Stimulated activated CD4-positive, alpha-beta T cell treated with anti-CD3 and anti-CD28 coated beads, Interleukin-12 subunit alpha, Interleukin-12 subunit beta, amount 100 ng/mL, for 4 hours (primary cell): ENCODE data around the gene ACAD11.
"Not testable (repeated sequence)": the region's sequence is repeated elsewhere in the genome, so short reads cannot be mapped to it uniquely, and the experiment has no call there.

Experiments used
- DNase-seq: peaks from one replicate; pipeline ENCODE4 v3.0.0-alpha.2; 2020

ACAD11 gene

DNA sequence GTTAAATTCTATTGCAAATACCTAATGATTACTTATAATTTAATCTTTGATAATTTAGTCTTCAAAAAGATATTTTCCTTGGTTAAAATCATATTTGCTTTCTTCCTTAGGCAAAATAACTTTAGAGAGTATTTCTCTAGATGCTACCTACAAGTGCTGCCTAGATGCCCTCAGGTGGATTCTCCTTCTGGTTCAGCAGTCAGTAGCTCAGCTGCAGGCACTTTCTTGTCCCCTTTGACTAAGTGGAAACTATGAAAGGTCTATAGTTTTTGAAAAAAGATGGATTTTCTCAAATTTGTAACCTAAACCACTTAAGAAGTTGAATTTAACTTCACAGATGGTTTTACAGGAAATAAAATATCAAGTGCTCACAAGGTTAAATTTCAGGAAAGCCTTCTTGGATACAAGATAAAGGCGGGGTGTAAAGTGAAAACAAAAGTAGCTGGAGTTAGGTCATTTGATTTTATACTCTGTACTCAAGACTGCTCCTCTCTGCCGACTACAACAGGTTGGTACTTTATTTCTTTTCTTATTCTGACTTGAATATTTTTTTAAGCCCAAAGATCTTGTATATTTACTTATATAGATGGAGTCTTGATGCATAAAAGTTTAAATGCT is 62.7 kb downstream of the ACAD11 start, which contains the start of gene ACKR4:
Gene ACKR4, plus strand, starts transcription at position 455 of the 618 bp plus-strand sequence. CDS start 3,128 bp downstream, outside the sequence.
- DNase-seq: no peak

DNA sequence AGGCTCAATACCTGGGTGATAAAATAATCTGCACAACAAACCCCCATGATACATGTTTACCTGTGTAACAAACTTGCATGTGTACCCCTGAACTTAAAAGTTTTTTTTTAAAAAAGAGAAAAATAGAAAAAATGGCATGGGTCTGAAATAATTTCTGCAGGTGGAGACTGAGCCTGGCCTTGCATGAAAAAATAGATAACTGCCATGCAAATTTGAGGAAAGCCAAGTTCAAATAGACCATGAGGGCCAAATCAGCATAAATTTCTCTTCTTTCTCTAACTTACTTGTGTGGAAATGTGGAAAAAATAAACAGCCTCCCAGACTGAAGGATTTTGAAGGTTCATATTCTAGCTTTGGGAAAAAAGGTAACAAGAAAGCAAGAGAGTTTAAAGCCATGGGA is 63.3 kb downstream of the ACAD11 start:
- DNase-seq: no peak

DNA sequence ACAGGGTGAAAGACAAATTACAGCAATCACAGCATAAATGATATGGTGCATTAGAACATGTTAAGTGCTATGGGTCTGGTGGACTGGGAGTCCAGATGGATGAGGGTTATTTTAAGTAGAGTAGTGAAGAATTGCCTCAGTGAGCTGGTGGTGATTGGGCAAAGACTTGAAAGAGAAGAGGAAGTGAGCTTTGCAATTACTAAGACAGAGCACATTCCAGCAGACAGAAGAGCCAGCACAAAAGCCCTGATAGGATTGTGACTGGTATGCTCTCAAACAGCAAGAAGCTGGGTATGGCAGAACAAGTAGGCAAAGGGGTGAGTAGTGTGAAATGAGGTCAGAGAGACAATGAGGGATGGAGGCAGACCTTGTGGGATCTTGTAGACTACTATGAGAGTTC is 64.6 kb downstream of the ACAD11 start:
- DNase-seq: no peak

DNA sequence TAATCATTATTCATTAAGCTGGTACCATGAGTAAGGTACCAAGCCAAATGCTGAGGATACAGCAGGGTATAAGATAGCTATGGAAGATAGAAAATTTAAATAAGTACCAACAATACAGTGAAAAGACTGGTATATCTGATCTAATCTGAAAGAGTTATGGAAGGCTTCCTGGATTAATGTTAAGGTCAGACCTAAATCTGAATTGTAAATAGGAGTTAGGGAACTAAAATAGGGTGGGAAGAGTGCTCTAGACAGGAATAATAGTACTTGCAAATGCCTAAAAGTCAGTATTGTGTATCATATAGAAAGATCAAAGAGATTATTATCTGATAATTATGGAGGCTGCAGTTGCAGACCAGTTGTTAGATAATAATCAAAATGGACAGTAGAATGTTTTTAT is 65.1 kb downstream of the ACAD11 start:
- DNase-seq: no peak

DNA sequence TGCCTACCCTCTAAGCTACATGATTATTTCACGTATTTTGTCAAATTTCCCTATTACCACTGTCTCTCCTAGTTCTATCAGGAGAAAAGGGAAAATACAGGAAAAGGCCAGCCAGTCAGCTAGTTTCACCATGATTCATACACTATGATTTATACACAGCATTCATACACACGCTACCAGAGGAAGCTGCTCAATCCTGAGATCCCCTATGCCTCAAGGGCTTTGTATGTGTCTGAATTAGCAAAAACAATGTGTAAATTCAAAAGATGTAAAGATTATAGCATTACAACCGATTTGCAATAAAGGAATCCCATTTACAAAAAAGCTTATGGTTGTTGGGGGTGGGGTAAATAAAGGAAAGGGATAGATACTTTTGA is 65.7 kb downstream of the ACAD11 start:
- no peak for DNase-seq

DNA sequence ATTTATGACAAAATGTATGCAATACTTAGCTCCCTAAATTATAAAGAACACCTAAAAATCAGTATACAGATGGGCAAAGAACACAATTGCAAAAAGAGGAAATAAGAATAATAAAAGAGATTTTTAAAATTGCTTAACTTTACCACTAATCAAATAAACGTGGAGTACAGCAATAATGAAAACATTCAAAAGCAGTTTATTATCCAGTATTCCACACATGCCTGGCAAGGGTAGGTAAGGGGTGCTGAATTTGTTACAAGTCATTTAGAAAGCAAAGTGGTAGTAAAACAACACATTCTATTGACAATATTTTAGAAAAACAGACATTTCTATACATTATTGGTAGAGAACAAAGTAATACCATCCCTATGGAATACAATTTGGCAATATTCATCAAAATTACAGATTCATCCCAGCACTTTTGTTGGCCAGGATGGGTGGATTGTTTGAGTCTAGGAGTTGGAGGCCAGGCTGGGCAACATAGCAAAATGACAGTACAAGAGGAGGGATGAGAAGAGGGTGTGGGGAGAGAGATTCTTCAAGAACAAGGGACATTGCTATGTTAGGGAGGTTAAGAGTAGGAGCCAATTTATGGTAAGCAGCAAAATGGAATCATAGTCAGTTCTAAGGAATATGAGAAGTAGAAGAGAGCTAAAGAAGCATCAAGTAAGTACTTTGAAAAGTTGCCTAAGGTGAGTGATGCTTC is 66.2 kb downstream of the ACAD11 start:
- no peak for DNase-seq

DNA sequence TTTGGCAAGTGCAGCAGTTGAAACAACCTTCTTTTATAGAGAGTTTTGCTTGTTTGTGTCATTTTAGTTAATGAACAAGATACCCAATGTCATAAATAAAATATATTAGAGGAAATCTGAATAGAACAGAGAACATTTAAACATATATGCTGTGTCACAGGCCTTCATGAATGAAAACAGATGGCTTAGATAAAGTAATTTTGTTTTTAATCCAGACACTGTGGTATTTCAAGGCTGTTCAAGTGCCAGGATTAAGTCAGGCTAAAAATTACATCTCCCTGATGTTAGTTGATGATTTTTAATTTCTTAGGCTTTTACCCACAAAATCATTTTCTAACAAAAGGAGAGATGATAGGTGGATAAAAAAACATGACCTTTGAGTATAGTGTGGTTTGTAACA is 67.4 kb downstream of the ACAD11 start:
- no peak for DNase-seq

DNA sequence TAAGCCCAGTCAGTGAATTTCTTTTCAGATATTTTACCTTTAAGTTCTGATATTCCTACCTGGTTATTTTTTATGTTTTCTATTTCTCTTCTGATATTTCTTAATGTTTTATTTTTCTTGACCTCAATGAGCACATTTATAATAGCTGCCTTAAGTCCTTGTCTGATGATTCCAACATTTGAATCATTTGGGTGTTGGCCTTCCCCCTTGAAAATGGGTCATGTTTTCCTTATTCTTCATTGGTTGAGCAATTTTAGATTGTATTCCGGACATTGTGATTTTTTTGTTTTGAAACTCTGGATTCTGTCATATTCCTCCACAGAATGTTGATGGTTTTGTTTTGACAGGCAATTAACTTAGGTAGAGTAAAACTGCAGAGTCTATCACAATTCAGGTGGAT is 72.2 kb downstream of the ACAD11 start:
- no peak for DNase-seq

DNA sequence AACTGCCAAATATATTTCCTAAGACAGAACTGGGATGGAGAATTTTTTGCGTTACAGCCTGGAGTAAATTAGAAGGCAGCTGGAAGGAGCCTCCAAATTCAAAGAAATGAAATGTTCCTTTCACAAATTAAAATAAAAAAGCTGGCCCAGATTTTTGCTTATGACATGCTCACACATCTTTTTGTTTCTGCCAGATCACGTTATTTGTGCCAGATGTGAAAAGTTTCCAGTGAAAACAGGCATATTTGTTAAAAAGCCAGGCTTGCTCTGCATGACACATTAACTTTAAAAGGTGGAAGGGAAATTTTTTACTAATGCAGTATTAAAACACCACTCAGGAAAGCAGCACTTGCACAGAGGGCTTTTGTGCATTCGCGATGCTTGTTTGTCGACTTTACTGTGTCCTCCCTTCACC is 85.8 kb downstream of the ACAD11 start:
- DNase-seq: no peak

DNA sequence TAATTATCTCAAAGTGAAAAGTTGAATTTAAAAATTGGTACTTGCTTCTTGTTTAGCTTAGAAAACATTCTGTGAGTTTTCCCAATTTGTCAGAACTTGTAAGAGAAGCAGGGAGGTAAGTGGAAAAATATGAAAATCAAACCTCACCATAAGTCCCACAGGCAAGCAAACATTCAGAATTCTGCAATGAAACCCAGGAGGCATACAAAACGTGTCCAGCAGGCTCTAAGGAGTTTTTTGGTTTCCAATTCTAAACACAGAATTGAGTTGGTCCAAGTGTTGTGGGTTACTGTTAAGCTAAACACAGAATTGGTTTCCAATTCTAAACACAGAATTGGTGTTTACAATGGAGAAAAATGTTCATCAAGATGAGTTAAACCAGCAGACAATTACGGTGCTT is 89.6 kb downstream of the ACAD11 start:
- no peak for DNase-seq

DNA sequence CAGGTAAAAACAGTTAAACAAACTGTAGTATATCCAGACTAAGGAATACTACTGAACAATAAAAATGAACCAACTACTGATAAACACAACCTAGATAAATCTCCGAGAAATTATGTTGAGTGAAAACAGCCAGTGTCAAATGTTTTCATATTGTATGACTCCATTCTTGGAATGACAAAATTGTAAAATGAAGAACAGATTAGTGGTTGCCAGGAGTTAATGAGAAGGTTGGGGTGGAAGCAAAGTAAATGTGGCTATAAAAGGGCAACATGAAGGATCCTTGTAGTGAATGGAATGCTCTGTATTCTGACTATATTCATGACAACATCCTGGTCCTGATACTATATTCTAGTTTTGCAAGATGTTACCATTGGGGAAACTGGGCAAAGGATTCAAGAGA is 90.0 kb downstream of the ACAD11 start:
- DNase-seq: no peak

DNA sequence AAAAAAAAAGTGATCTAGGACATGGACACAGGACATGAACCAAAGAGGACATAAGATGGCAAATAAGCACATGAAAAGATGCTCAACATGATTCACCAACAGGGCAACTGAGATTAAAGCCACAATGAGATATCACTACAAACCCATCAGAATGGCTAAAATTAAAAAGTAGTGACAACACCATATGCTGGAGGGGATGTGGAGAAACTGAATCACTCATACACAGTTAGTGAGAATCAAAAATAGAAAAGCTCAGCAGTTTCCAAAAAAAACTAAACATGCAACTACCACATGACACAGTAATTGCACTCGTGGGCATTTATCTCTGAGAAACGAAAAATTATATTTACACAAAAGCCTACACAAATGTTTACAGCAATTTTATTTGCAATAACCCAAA is 90.5 kb downstream of the ACAD11 start:
- no peak for DNase-seq

DNA sequence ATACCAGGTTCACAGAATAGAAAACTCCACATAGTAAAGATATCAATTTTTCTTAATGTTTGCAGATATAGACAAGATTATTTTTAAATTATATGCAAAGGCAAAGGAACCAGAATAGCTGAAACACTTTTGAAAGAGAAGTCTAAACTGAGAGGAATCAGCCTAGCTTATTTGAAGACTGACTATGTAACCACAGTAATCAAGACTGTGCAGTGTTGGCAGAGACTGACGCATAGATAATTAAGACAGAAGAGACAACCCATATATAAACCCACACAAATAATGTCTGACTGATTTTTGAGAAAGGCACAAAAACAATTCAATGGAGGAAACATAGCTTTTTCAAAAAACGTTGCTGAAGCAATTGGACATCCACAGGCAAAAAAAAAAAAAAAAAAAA is 91.2 kb downstream of the ACAD11 start:
- DNase-seq: no peak

DNA sequence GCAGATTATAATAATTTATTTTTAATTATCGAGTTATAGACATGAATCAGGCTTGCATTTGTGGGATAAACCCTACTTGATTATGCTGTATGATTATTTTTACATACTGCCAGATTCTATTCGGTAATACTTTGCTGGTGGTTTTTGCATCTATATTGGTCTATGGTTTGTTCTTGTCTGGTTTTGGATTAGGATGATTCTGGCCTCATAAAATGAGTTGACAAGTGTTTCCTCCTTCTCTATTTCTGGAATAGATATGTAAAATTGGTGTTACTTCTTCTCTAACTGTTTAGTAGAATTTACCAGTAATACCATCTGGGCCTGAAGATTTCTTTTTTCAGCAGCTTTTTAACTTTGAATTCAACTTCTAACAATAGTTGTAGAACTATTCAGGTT is 95.5 kb downstream of the ACAD11 start:
- DNase-seq: no peak

DNA sequence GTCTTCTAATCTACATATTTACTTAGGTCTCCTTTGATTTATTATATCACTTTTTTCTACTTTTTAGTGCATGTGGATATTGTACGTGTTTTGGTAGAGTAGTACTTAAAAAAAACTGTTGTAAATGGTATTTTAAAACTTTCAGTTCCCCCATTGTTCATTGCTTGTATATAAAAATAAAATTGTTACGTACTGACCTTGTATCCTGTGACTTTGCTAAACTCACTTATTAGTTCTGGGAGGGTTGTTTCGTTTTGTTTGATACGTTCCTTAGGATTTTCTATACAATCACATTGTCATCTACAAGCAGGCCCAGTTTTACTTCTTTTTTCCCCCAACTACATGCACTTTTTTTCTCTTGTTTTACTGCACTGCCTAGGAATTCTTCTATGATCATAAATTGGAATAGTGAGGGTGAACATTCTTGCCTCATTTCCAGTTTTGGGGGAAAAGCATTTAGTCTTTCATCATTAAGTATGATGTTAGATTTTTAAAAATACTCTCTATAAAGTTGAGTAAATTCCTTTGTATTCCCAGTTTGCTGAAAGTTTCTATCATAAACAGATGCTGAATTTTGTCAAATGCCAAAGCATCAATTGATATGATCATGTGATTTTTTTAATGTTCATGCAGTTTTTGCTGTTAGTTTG is 96.1 kb downstream of the ACAD11 start:
- DNase-seq: no peak

DNA sequence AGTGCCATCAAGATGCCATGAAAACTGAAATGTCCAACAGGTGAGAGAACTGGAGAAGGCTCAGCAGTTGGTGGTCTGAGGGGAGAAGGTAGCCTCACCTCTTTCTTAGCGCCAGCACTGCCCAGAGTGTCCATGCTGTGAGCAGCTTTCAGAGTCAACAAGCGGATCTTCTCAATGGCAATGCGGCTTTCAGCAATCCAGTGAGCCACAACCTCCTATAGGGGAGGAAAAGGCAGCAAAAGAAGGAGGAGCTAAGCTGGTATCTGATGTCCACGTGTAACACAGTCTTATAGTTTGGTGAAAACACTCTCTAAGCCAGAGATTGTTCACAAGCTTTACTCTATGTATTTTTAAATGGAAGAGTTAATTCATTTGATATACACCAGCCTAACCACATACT is 98.6 kb downstream of the ACAD11 start:
- DNase-seq: no peak

DNA sequence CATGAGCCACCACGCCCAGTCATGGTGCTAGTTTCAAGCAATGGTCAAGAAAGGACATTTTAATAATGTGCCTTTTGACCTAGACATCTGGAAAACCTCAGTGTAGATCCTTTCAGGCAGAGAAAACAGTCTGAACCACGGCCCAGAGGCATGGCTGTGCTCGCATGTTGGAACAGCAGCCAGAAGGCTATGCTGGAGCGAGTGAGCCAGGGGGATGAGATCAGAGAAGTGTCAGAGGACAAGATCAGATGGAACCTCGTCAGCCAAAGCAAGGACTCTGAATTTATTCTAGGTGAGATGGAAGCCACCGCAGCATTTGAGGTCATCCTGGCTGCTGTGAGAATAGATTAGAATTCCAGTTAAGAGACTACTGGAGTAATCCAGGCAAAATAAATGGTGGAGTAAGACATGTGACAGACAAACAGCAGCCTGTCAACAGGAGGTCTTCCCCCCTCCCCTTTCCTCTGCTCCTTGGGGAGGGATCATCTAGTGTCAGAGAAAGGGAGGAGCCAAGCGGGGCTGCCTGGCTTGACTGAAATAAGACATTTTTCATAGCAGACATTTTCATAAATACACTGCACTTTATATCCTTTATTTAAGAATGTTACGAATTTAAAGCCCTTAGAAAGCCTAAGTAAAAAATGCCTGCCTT is 103.0 kb downstream of the ACAD11 start:
- no peak for DNase-seq

DNA sequence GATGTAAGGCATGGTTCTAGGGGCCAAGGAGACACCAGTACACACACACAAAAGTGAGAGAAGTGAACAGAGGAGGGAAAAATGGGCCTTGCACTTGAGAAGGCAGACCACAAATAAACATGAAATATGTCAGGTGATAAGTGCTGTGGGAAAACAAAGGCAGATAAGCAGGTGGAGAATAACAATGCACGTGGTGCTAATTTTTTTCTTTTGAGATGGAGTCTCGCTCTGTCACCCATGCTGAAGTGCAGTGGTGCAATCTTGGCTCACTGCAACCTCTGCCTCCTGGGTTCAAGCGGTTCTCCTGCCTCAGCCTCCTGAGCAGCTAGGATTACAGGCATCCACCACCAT is 103.6 kb downstream of the ACAD11 start:
- not testable (repeated sequence) for DNase-seq

DNA sequence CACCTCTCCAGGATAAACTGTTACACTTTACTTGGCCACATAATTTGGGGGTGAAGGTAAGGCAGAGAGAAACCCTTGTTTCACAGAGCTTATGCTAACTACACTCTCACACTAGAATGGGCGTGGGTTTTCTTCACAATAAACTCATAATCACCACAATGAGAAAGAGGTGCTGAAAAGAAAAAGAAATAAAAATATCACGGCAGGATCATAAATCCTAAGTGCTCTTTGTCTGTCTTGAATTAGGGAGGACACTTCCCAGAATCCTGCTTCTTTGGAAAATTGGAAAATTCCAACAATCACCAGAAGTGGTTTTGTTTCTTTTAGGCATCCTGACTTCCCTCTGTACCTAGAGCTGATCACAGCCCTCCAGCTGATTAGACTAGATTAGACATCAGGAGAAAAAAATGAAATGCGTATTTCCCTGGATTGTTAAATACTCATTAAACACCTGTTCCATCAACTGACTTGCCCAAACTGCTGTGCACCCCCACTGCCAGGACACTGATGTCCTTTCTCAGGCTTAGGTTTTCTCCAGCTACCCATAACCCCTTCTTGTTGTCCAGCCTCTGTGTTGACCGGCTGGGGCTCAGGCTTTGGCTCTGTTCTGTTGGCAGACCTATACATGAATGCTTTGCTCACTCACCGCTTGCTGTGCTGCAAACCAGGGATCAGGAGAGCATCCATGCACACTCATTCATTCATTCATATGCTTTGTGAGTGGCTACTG is 104.1 kb downstream of the ACAD11 start:
- no peak for DNase-seq

DNA sequence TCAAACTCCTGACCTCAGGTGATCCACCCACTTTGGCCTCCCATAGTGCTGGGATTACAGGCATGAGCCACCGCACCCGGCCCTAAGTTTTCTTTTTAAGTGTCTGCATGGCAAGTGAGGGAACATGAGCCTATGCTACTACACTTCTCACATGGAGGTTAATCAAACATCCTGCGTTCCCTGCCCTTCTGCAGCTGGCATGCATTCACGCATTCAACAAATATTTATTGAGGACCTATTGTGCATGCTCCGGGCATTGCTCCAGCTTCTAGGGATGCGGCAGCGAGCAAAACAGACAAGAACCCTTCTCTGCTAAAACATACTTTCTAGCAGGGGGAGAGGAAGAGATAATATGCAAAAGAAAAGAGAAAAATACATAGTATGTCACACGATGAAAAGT is 105.2 kb downstream of the ACAD11 start:
- no peak for DNase-seq

DNA sequence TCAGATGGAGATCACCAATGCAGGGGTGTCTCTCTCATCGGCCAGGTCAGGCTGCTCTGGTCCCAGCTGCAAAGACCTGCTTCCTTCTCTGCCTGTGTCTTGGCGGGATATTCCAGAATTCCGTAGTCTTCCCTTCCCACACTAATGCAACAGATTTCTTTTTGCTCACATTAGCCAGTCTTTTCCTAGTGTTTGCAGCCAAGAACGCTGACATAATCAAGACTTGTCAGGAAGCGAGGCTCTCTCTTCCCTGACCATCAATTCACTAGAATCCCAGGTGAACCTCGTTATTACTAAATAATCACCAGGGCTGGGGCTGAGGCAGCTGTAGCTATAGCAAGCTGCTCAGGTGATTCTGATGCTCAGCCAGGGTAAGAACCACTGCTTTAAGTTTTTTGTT is 105.8 kb downstream of the ACAD11 start:
- no peak for DNase-seq

DNA sequence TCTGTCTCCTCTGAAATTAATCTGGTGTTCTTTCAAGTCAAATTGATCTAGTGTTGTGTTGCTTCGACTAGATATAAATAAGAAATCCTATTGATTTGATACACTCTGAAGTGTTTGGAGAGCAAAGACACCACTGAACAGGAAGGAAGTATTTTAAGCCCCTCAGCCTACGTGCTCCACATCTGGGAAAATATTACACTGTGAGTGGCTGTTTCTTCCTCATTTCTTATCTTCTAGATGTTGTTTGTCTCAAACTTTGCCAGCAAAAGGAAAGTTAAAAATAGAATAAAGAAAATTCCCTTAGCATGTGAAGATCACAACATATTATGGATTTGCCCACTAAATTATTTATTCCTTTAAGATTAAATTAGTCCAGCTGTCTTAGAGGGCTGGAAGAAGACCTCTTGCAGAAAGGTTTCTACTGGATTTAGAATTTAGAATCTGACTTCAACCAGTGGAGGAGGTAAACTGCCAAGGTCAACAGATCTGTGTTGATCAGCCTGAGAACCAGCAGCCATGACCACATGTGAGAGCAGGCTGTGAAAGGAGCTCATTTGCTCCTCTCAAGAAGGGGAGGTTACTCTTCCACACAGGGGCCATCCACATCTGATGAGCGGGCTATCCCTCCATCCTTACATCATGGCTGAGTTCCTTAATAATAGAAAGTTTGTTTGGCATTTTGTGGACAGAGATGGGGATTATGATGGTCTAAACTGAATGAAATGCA is 108.9 kb downstream of the ACAD11 start:
- no peak for DNase-seq
